ENCODE results near the gene CPXM2. TPM values are rescaled to one million over a fixed set of nuclear protein-coding genes. Genes with fewer than 3 reads are reported as not detected.

Gene CPXM2
- total RNA-seq, 1 experiment from 2014 or later, result not detected

GRCh38 chr10:123717336-123717735, 174.3 kb downstream of the CPXM2 start:
- no TSS peak for BruUV-seq (replicated peaks)
- no peak overlapping the region for H3K27ac Mint-ChIP-seq (ENCODE audit: low read depth, unreplicated experiment)
- intact Hi-C loops (cut with micrococcal nuclease), result no loop called here
- H3K27me3 Mint-ChIP-seq (ENCODE audit: insufficient read depth, unreplicated experiment), result peaks cover 62% of the 10 kb centered on the region
- DNase-seq (ENCODE audit: unreplicated experiment), result no peak
- H3K36me3 Mint-ChIP-seq (ENCODE audit: insufficient read depth, unreplicated experiment), result no peaks in the 10 kb centered on the region
- no peaks in the 10 kb centered on the region for H3K4me1 Mint-ChIP-seq (ENCODE audit: insufficient read depth, unreplicated experiment)
- TF ChIP-seq CTCF (IDR thresholded peaks at IDR 0.05; ENCODE audit: unreplicated experiment), result no peak
- POLR2A ChIA-PET, result no interaction called here
- CTCF ChIA-PET, result no interaction called here
- no peaks in the 10 kb centered on the region for H3K9me3 Mint-ChIP-seq (ENCODE audit: unreplicated experiment)
- H3K4me3 Mint-ChIP-seq (ENCODE audit: unreplicated experiment), result no peak overlapping the region

GRCh38 chr10:123715546-123715945, 176.1 kb downstream of the CPXM2 start:
- no peak overlapping the region for H3K27ac Mint-ChIP-seq (ENCODE audit: low read depth, unreplicated experiment)
- no peak overlapping the region for H3K4me3 Mint-ChIP-seq (ENCODE audit: unreplicated experiment)
- no peak for DNase-seq (ENCODE audit: unreplicated experiment)
- no peaks in the 10 kb centered on the region for H3K4me1 Mint-ChIP-seq (ENCODE audit: insufficient read depth, unreplicated experiment)
- no peaks in the 10 kb centered on the region for H3K36me3 Mint-ChIP-seq (ENCODE audit: insufficient read depth, unreplicated experiment)
- TF ChIP-seq CTCF (IDR thresholded peaks at IDR 0.05; ENCODE audit: unreplicated experiment), result no peak
- no peaks in the 10 kb centered on the region for H3K9me3 Mint-ChIP-seq (ENCODE audit: unreplicated experiment)
- ChIA-PET CTCF (interaction anchor here (0.7 kb wide), 1 partner anchor 583 kb away, joined by 3 read pairs; no protein-coding TSS in a partner anchor), POLR2A (no interaction called here)
- peaks cover 56% of the 10 kb centered on the region for H3K27me3 Mint-ChIP-seq (ENCODE audit: insufficient read depth, unreplicated experiment)
- intact Hi-C loops (cut with micrococcal nuclease), result no loop called here
- BruUV-seq (replicated peaks), result no TSS peak

GRCh38 chr10:123706236-123706635, 185.4 kb downstream of the CPXM2 start:
- intact Hi-C loops (cut with micrococcal nuclease), result no loop called here
- no peak for TF ChIP-seq CTCF (IDR thresholded peaks at IDR 0.05; ENCODE audit: unreplicated experiment)
- H3K27me3 Mint-ChIP-seq (ENCODE audit: insufficient read depth, unreplicated experiment), result peaks cover 61% of the 10 kb centered on the region
- ChIA-PET POLR2A (interaction anchor here (1.1 kb wide), 1 partner anchor 12 kb away, joined by 4 read pairs; no protein-coding TSS in a partner anchor), CTCF (no interaction called here)
- DNase-seq (ENCODE audit: unreplicated experiment), result no peak
- no peaks in the 10 kb centered on the region for H3K36me3 Mint-ChIP-seq (ENCODE audit: insufficient read depth, unreplicated experiment)
- H3K4me1 Mint-ChIP-seq (ENCODE audit: insufficient read depth, unreplicated experiment), result no peaks in the 10 kb centered on the region
- no peaks in the 10 kb centered on the region for H3K9me3 Mint-ChIP-seq (ENCODE audit: unreplicated experiment)
- no peak overlapping the region for H3K27ac Mint-ChIP-seq (ENCODE audit: low read depth, unreplicated experiment)
- H3K4me3 Mint-ChIP-seq (ENCODE audit: unreplicated experiment), result no peak overlapping the region
- no TSS peak for BruUV-seq (replicated peaks)

- no peak for TF ChIP-seq CTCF (IDR thresholded peaks at IDR 0.05; ENCODE audit: unreplicated experiment)
- H3K9me3 Mint-ChIP-seq (ENCODE audit: unreplicated experiment), result no peaks in the 10 kb centered on the region
- no peaks in the 10 kb centered on the region for H3K36me3 Mint-ChIP-seq (ENCODE audit: insufficient read depth, unreplicated experiment)
- H3K4me3 Mint-ChIP-seq (ENCODE audit: unreplicated experiment), result no peak overlapping the region
- intact Hi-C loops (cut with micrococcal nuclease), result no loop called here
- CTCF ChIA-PET, result no interaction called here
- DNase-seq (ENCODE audit: unreplicated experiment), result no peak
- H3K4me1 Mint-ChIP-seq (ENCODE audit: insufficient read depth, unreplicated experiment), result no peaks in the 10 kb centered on the region
- POLR2A ChIA-PET, result no interaction called here
- BruUV-seq (replicated peaks), result no TSS peak
- H3K27ac Mint-ChIP-seq (ENCODE audit: low read depth, unreplicated experiment), result no peak overlapping the region
- peaks cover 60% of the 10 kb centered on the region for H3K27me3 Mint-ChIP-seq (ENCODE audit: insufficient read depth, unreplicated experiment)
Measured at GRCh38 chr10:123704812-123705211, 186.8 kb downstream of the CPXM2 start.
